Ishikawa (cell line): ENCODE measurements around the gene RNF169.

Experiments
- CEBPB ChIP-seq: IDR thresholded peaks from 2 replicates; pipeline ENCODE4 v1.6.1; 2012
- CREB1 ChIP-seq: IDR thresholded peaks from 2 replicates; pipeline ENCODE4 v1.6.1; 2012; ENCODE audit warnings: low read depth
- EGR1 ChIP-seq: IDR thresholded peaks from 2 replicates; pipeline ENCODE4 v1.6.1; 2012
- EP300 ChIP-seq: IDR thresholded peaks from 2 replicates; pipeline ENCODE4 v1.6.1; 2012; ENCODE audit warnings: borderline replicate concordance
- FOXM1 ChIP-seq: IDR thresholded peaks from 2 replicates; pipeline ENCODE4 v1.6.1; 2012; ENCODE audit warnings: low read depth, borderline replicate concordance
- MAX ChIP-seq: IDR thresholded peaks from 2 replicates; pipeline ENCODE4 v1.6.1; 2012
- NFIC ChIP-seq: IDR thresholded peaks from 2 replicates; pipeline ENCODE4 v1.6.1; 2012
- RAD21 ChIP-seq: IDR thresholded peaks from 2 replicates; pipeline ENCODE4 v1.6.1; 2012; ENCODE audit warnings: low read depth
- REST ChIP-seq: IDR thresholded peaks from 2 replicates; pipeline ENCODE4 v1.6.1; 2012; ENCODE audit warnings: low read depth, mild to moderate bottlenecking
- TAF1 ChIP-seq: IDR thresholded peaks from 2 replicates; pipeline ENCODE4 v1.6.1; 2012; ENCODE audit warnings: low read depth, mild to moderate bottlenecking
- TCF12 ChIP-seq: IDR thresholded peaks from 2 replicates; pipeline ENCODE4 v1.6.1; 2012; ENCODE audit warnings: low read depth
- TEAD4 ChIP-seq: IDR thresholded peaks from 2 replicates; pipeline ENCODE4 v1.6.1; 2012
- USF1 ChIP-seq: IDR thresholded peaks from 2 replicates; pipeline ENCODE4 v1.6.1; 2012
- YY1 ChIP-seq: IDR thresholded peaks from 2 replicates; pipeline ENCODE4 v1.6.1; 2012; ENCODE audit warnings: low read depth
- ZBTB7A ChIP-seq: IDR thresholded peaks from 2 replicates; pipeline ENCODE4 v1.6.1; 2012; ENCODE audit warnings: low read depth

Gene RNF169

GRCh38 chr11:74769055-74769707 lies 20.5 kb downstream of the RNF169 start:
- TF ChIP-seq EP300 = no peak
- no peak for TF ChIP-seq REST
- no peak for TF ChIP-seq CREB1
- TF ChIP-seq TCF12 = no peak
- no peak for TF ChIP-seq NFIC
- no peak for TF ChIP-seq YY1
- TF ChIP-seq CEBPB = no peak
- TF ChIP-seq TEAD4 = no peak
- no peak for TF ChIP-seq FOXM1
- TF ChIP-seq EGR1 = no peak
- TF ChIP-seq USF1 = no peak
- TF ChIP-seq TAF1 = no peak
- no peak for TF ChIP-seq MAX

- no peak for TF ChIP-seq RAD21
- TF ChIP-seq CREB1 = no peak
- no peak for TF ChIP-seq REST
- TF ChIP-seq EGR1 = no peak
- no peak for TF ChIP-seq NFIC
- no peak for TF ChIP-seq CEBPB
- no peak for TF ChIP-seq ZBTB7A
- TF ChIP-seq USF1 = no peak
- TF ChIP-seq TCF12 = no peak
Observed at GRCh38 chr11:74770456-74770855, 21.8 kb downstream of the RNF169 start.

GRCh38 chr11:74771139-74771538 lies 22.5 kb downstream of the RNF169 start:
- TF ChIP-seq TEAD4 (no peak), FOXM1 (no peak), CEBPB (no peak), CREB1 (no peak), YY1 (no peak), EGR1 (no peak), MAX (no peak), RAD21 (no peak), NFIC (no peak), EP300 (no peak), TCF12 (no peak), TAF1 (no peak), USF1 (no peak), REST (no peak), ZBTB7A (no peak)

- TF ChIP-seq MAX (no peak), RAD21 (no peak), REST (no peak), CREB1 (no peak), EGR1 (no peak), EP300 (no peak), CEBPB (no peak), FOXM1 (no peak), NFIC (no peak), YY1 (no peak), ZBTB7A (no peak), TEAD4 (no peak), TCF12 (no peak), USF1 (no peak), TAF1 (no peak)
Observed at GRCh38 chr11:74773476-74773875, 24.8 kb downstream of the RNF169 start.
